ENCODE results near the gene MCCD1. TPM values are rescaled to one million over a fixed set of nuclear protein-coding genes. Genes with fewer than 3 reads are reported as not detected.

The MCCD1 gene
- total and polyA plus RNA-seq, 2 of the 13 experiments (the other 11 are each of a cell fraction or from before 2014, with no cell fraction given) = 0.15 TPM; not detected in 1

DNA sequence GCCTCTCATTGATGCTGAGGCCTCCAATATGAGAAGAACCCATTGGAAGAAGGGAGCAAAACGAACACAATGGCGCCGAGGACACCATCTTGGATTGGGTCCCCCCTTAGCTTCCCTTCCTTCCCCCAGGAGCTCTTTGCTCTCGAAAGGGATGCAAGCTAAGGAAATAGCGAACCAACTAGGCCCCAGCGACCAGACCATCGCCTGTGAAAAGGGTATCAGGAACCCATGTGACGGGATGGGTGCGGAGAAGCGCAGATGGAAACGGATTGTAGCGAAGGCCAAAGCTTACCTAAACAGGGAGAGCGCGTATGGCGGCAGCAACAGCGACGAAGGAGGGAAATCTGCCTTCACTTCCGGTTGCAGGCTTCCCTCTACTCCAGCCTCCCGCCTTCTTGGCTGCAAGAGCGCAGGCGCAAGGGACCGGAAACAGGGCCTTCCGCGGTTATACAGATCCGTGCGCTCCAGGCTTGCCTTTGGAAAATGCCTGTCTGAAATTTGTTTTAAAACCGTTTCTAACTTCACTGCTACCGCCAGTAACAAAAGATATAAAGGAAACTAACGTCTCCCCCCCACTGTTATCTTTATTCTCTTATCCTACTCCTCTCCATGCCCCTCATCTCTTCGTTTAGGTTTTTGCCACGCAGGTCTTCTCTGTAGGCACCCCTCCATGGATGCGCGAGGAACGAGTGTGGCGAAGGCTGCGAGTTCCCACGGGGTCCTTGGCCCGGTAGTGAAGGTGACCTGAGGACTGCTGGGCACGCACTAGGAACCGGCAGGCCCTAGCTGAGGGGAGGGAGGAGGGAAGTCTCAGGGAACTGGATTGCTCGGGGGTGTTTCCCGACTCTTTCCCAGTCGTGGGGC is 13.1 kb downstream of the MCCD1 start, which contains the start of gene DDX39B (continued):
- TF ChIP-seq, protein P1, sequence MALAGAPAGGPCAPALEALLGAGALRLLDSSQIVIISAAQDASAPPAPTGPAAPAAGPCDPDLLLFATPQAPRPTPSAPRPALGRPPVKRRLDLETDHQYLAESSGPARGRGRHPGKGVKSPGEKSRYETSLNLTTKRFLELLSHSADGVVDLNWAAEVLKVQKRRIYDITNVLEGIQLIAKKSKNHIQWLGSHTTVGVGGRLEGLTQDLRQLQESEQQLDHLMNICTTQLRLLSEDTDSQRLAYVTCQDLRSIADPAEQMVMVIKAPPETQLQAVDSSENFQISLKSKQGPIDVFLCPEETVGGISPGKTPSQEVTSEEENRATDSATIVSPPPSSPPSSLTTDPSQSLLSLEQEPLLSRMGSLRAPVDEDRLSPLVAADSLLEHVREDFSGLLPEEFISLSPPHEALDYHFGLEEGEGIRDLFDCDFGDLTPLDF (CRISPR knock-in tag; IDR thresholded peaks at IDR 0.05) = peak; percentile 98
- TF ChIP-seq RCOR2 (CRISPR knock-in tag; IDR thresholded peaks at IDR 0.05) (peak; percentile 53; the same call in 1 of the 2 replicates), JUN (CRISPR knock-in tag; IDR thresholded peaks at IDR 0.05) (no peak), SP5 (CRISPR knock-in tag; IDR thresholded peaks at IDR 0.05; ENCODE audit: borderline replicate concordance, low read depth) (peak; percentile 44; the same call in 1 of the 2 replicates), ZNF234 (CRISPR knock-in tag; conservative IDR thresholded peaks at IDR 0.05) (0 out of 2 replicates have a peak, but pooled peaks have one; percentile 65), CBX2 (IDR thresholded peaks at IDR 0.05; ENCODE audit: low read depth, low read length) (no peak), CBX2 (CRISPR knock-in tag; IDR thresholded peaks at IDR 0.05; ENCODE audit: low read depth) (0 out of 2 replicates have a peak, but pooled peaks have one; percentile 57), ARNT2 (CRISPR knock-in tag; IDR thresholded peaks at IDR 0.05; ENCODE audit: low read depth) (peak; percentile 90), PRPF4 (IDR thresholded peaks at IDR 0.05; ENCODE audit: low read depth, low read length, poor library complexity, severe bottlenecking) (no peak), KLF16 (CRISPR knock-in tag; IDR thresholded peaks at IDR 0.05) (no peak; a peak in 1 of 4 replicates), HNRNPK (IDR thresholded peaks at IDR 0.05; ENCODE audit: low read depth, low read length, poor library complexity, severe bottlenecking) (peak; percentile 30), NONO (IDR thresholded peaks at IDR 0.05) (no peak), NONO (CRISPR knock-in tag; conservative IDR thresholded peaks at IDR 0.05) (peak; percentile 95), NR2F1 (CRISPR knock-in tag; IDR thresholded peaks at IDR 0.05) (no peak; a peak in 1 of 4 replicates), PAF1 (CRISPR knock-in tag; IDR thresholded peaks at IDR 0.05) (0 out of 2 replicates have a peak, but pooled peaks have one; percentile 35)
- TF ChIP-seq, protein P2, sequence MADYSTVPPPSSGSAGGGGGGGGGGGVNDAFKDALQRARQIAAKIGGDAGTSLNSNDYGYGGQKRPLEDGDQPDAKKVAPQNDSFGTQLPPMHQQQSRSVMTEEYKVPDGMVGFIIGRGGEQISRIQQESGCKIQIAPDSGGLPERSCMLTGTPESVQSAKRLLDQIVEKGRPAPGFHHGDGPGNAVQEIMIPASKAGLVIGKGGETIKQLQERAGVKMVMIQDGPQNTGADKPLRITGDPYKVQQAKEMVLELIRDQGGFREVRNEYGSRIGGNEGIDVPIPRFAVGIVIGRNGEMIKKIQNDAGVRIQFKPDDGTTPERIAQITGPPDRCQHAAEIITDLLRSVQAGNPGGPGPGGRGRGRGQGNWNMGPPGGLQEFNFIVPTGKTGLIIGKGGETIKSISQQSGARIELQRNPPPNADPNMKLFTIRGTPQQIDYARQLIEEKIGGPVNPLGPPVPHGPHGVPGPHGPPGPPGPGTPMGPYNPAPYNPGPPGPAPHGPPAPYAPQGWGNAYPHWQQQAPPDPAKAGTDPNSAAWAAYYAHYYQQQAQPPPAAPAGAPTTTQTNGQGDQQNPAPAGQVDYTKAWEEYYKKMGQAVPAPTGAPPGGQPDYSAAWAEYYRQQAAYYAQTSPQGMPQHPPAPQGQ (CRISPR knock-in tag; IDR thresholded peaks at IDR 0.05; ENCODE audit: borderline replicate concordance) = 0 out of 2 replicates have a peak, but pooled peaks have one; percentile 89
- TF ChIP-seq, protein P3, sequence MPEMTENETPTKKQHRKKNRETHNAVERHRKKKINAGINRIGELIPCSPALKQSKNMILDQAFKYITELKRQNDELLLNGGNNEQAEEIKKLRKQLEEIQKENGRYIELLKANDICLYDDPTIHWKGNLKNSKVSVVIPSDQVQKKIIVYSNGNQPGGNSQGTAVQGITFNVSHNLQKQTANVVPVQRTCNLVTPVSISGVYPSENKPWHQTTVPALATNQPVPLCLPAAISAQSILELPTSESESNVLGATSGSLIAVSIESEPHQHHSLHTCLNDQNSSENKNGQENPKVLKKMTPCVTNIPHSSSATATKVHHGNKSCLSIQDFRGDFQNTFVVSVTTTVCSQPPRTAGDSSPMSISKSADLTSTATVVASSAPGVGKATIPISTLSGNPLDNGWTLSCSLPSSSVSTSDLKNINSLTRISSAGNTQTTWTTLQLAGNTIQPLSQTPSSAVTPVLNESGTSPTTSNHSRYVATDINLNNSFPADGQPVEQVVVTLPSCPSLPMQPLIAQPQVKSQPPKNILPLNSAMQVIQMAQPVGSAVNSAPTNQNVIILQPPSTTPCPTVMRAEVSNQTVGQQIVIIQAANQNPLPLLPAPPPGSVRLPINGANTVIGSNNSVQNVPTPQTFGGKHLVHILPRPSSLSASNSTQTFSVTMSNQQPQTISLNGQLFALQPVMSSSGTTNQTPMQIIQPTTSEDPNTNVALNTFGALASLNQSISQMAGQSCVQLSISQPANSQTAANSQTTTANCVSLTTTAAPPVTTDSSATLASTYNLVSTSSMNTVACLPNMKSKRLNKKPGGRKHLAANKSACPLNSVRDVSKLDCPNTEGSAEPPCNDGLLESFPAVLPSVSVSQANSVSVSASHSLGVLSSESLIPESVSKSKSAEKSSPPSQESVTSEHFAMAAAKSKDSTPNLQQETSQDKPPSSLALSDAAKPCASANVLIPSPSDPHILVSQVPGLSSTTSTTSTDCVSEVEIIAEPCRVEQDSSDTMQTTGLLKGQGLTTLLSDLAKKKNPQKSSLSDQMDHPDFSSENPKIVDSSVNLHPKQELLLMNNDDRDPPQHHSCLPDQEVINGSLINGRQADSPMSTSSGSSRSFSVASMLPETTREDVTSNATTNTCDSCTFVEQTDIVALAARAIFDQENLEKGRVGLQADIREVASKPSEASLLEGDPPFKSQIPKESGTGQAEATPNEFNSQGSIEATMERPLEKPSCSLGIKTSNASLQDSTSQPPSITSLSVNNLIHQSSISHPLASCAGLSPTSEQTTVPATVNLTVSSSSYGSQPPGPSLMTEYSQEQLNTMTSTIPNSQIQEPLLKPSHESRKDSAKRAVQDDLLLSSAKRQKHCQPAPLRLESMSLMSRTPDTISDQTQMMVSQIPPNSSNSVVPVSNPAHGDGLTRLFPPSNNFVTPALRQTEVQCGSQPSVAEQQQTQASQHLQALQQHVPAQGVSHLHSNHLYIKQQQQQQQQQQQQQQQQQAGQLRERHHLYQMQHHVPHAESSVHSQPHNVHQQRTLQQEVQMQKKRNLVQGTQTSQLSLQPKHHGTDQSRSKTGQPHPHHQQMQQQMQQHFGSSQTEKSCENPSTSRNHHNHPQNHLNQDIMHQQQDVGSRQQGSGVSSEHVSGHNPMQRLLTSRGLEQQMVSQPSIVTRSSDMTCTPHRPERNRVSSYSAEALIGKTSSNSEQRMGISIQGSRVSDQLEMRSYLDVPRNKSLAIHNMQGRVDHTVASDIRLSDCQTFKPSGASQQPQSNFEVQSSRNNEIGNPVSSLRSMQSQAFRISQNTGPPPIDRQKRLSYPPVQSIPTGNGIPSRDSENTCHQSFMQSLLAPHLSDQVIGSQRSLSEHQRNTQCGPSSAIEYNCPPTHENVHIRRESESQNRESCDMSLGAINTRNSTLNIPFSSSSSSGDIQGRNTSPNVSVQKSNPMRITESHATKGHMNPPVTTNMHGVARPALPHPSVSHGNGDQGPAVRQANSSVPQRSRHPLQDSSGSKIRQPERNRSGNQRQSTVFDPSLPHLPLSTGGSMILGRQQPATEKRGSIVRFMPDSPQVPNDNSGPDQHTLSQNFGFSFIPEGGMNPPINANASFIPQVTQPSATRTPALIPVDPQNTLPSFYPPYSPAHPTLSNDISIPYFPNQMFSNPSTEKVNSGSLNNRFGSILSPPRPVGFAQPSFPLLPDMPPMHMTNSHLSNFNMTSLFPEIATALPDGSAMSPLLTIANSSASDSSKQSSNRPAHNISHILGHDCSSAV (CRISPR knock-in tag; IDR thresholded peaks at IDR 0.05; ENCODE audit: borderline replicate concordance) = no peak

All from HepG2 (cell line).